Measurements from ENCODE around the gene YY1AP1.
"Not testable (repeated sequence)": the region's sequence is repeated elsewhere in the genome, so short reads cannot be mapped to it uniquely, and the experiment has no call there.

Gene YY1AP1

GRCh38 chr1:155645648-155646047, 42.9 kb downstream of the YY1AP1 start:
- DNase-seq (ENCODE audit: low read depth, low spot score): peak; percentile 50

- DNase-seq (ENCODE audit: low read depth, low spot score): peak; percentile 12
Observed at GRCh38 chr1:155645034-155645598, 43.5 kb downstream of the YY1AP1 start.

- DNase-seq (ENCODE audit: low read depth, low spot score): no peak
Observed at GRCh38 chr1:155643230-155643629, 45.3 kb downstream of the YY1AP1 start.

- DNase-seq (ENCODE audit: low read depth, low spot score): peak; percentile 3
Observed at GRCh38 chr1:155642559-155643180, 45.9 kb downstream of the YY1AP1 start.

- no peak for DNase-seq (ENCODE audit: low read depth, low spot score)
Observed at GRCh38 chr1:155640367-155640766, 48.2 kb downstream of the YY1AP1 start.

- DNase-seq (ENCODE audit: low read depth, low spot score): no peak
Observed at GRCh38 chr1:155636397-155637153, 52.0 kb downstream of the YY1AP1 start.

- not testable (repeated sequence) for DNase-seq (ENCODE audit: low read depth, low spot score)
Observed at GRCh38 chr1:155626428-155626827, 62.1 kb downstream of the YY1AP1 start.

- no peak for DNase-seq (ENCODE audit: low read depth, low spot score)
Observed at GRCh38 chr1:155623357-155623756, 65.2 kb downstream of the YY1AP1 start.

GRCh38 chr1:155622191-155622590, 66.4 kb downstream of the YY1AP1 start:
- no peak for DNase-seq (ENCODE audit: low read depth, low spot score)

GRCh38 chr1:155613226-155613625, 75.3 kb downstream of the YY1AP1 start:
- DNase-seq (ENCODE audit: low read depth, low spot score): not testable (repeated sequence)

GRCh38 chr1:155610257-155610647, 78.3 kb downstream of the YY1AP1 start:
- DNase-seq (ENCODE audit: low read depth, low spot score): not testable (repeated sequence)

GRCh38 chr1:155609515-155610256, 78.9 kb downstream of the YY1AP1 start, which contains the start of gene MSTO1:
Gene MSTO1, plus strand, starts transcription at chr1:155610218. Its CDS starts 31 bp downstream, at chr1:155610249.
- peak; percentile 98 for DNase-seq (ENCODE audit: low read depth, low spot score)

Data from astrocyte of the hippocampus (primary cell).